H1 (cell line): ENCODE data around the gene SLC6A6. TPM values are rescaled to one million over a fixed set of nuclear protein-coding genes. Genes with fewer than 3 reads are reported as not detected.

Source experiments
- CHD2 ChIP-seq: IDR thresholded peaks from 2 replicates; pipeline ENCODE4 v1.6.1; 2012; ENCODE audit warnings: low read length, improper control_type of control experiment
- CHD7 ChIP-seq: fragments of 300-600 bp; sonication (generic); IDR thresholded peaks from 2 replicates; pipeline ENCODE4 v1.7.1; 2012; ENCODE audit warnings: low read length, moderate library complexity, mild to moderate bottlenecking, inconsistent platforms; ENCODE audit not compliant: insufficient replicate concordance
- E2F6 ChIP-seq: IDR thresholded peaks from 2 replicates; pipeline ENCODE4 v1.6.1; 2012; ENCODE audit warnings: inconsistent platforms
- GTF2F1 ChIP-seq: IDR thresholded peaks from 2 replicates; pipeline ENCODE4 v1.6.1; 2012; ENCODE audit warnings: low read depth, low read length, improper control_type of control experiment, borderline replicate concordance
- JUND ChIP-seq: IDR thresholded peaks from 2 replicates; pipeline ENCODE4 v1.6.1; 2011; ENCODE audit warnings: mild to moderate bottlenecking, improper control_type of control experiment, low read length
- KDM5A ChIP-seq: fragments of 200-600 bp; IDR thresholded peaks from 2 replicates; pipeline ENCODE4 v1.7.1; 2012; ENCODE audit warnings: mild to moderate bottlenecking, low read length, inconsistent platforms, mixed read lengths
- MAX ChIP-seq: IDR thresholded peaks from 2 replicates; pipeline ENCODE4 v1.6.1; 2012; ENCODE audit warnings: inconsistent platforms
- NANOG ChIP-seq: IDR thresholded peaks from 2 replicates; pipeline ENCODE4 v1.6.1; 2011; ENCODE audit warnings: low read length, low read depth, mild to moderate bottlenecking, inconsistent platforms; ENCODE audit not compliant: insufficient read depth, poor library complexity, severe bottlenecking
- SAP30 ChIP-seq: fragments of 300-600 bp; sonication (generic); IDR thresholded peaks from 2 replicates; pipeline ENCODE4 v1.7.1; 2012; ENCODE audit warnings: low read length, moderate library complexity, mild to moderate bottlenecking, inconsistent platforms; ENCODE audit not compliant: insufficient read depth, insufficient replicate concordance
- SP2 ChIP-seq: IDR thresholded peaks from 2 replicates; pipeline ENCODE4 v1.6.1; 2012; ENCODE audit warnings: mild to moderate bottlenecking, low read length, inconsistent platforms
- SUZ12 ChIP-seq: fragments of 200-600 bp; sonication (generic); IDR thresholded peaks from 2 replicates; pipeline ENCODE4 v1.6.1; 2012; ENCODE audit warnings: mild to moderate bottlenecking, inconsistent platforms, low read length, moderate library complexity, mixed read lengths
- TAF1 ChIP-seq: IDR thresholded peaks from 2 replicates; pipeline ENCODE4 v1.6.1; 2011; ENCODE audit warnings: mild to moderate bottlenecking, low read depth, low read length
- polyA plus RNA-seq, 7 experiments: library from polyadenylated mRNA; depleted of rRNA in 3 of 7; stranded (reverse) in 5 of 7; unstranded in 2 of 7; fragments of >200 nt in 5 of 7; fragments of 200-250 nt in 2 of 7; gene quantifications; 1 replicate in 5 of 7; 2 replicates in 1 of 7; 4 replicates in 1 of 7; pipeline versions ENCODE4 v1.2.1 to v1.2.3, GENCODE V29; 2011 to 2013; ENCODE audit warnings: missing spikeins in 2 of 7, mixed read lengths in 2 of 7
- total RNA-seq: library from RNA; stranded (reverse); fragmentation: NEBNext Ultra II Directional; extraction: Animal tissue kit (Norgen Biotek cat#: 25700); gene quantifications from 2 replicates; pipeline ENCODE4 v1.2.1, GENCODE V29; 2021

Gene SLC6A6
- total and polyA plus RNA-seq, 2 of the 8 experiments (the other 6 are each of a cell fraction or from before 2014, with no cell fraction given), result 66.2 to 144 TPM

DNA sequence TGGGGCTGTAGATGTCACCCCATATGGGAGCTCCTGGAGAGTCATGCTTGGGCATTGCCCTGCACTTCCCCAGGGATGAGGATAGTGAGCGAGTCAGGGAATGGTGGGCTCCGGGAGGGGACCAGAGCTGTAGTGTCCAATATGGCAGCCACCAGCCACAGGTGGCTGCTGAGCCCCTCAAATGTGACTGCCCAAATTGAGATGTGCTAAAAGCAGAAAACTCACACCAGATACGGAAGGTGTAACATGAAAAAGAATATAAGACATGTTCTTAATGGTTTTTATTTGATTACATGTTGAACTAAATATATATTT lies 106.1 kb downstream of the SLC6A6 start (continued):
- TF ChIP-seq CHD7, result no peak
- TF ChIP-seq KDM5A, result no peak
- TF ChIP-seq CHD2, result no peak
- no peak for TF ChIP-seq TAF1
- TF ChIP-seq SUZ12, result no peak
- TF ChIP-seq SAP30, result no peak
- no peak for TF ChIP-seq JUND
- TF ChIP-seq NANOG, result no peak
- TF ChIP-seq MAX, result no peak
- TF ChIP-seq E2F6, result no peak
- TF ChIP-seq SP2, result no peak
- no peak for TF ChIP-seq GTF2F1
